HL-60 (cell line): ENCODE measurements around the gene HMCES.

Experiments
- CTCF ChIP-seq: IDR thresholded peaks from one replicate; pipeline ENCODE4 v1.5.1; 2011; ENCODE audit warnings: low read length, control low read depth, inconsistent platforms; ENCODE audit not compliant: insufficient read depth
- GABPA ChIP-seq: IDR thresholded peaks from 2 replicates; pipeline ENCODE4 v1.6.1; 2012; ENCODE audit warnings: low read depth
- POLR2AphosphoS5 ChIP-seq: IDR thresholded peaks from 2 replicates; pipeline ENCODE4 v1.6.1; 2012; ENCODE audit warnings: low read depth
- REST ChIP-seq: IDR thresholded peaks from 2 replicates; pipeline ENCODE4 v1.6.1; 2012; ENCODE audit warnings: low read depth; ENCODE audit not compliant: insufficient replicate concordance
- SPI1 ChIP-seq: IDR thresholded peaks from 2 replicates; pipeline ENCODE4 v1.6.1; 2012; ENCODE audit warnings: low read depth, mild to moderate bottlenecking, borderline replicate concordance

GRCh38 chr3:129260606-129261005, 18.1 kb upstream of the HMCES start:
- TF ChIP-seq POLR2AphosphoS5 (no peak), CTCF (no peak), REST (no peak), SPI1 (no peak), GABPA (no peak)
